CD4-positive, alpha-beta T cell treated with Interleukin-10 for 1 hour (primary cell): ENCODE measurements around the gene ACSF2.

ENCODE experiments used
- DNase-seq: peaks from one replicate; pipeline ENCODE4 v3.0.0-alpha.2; 2020

The ACSF2 gene

DNA sequence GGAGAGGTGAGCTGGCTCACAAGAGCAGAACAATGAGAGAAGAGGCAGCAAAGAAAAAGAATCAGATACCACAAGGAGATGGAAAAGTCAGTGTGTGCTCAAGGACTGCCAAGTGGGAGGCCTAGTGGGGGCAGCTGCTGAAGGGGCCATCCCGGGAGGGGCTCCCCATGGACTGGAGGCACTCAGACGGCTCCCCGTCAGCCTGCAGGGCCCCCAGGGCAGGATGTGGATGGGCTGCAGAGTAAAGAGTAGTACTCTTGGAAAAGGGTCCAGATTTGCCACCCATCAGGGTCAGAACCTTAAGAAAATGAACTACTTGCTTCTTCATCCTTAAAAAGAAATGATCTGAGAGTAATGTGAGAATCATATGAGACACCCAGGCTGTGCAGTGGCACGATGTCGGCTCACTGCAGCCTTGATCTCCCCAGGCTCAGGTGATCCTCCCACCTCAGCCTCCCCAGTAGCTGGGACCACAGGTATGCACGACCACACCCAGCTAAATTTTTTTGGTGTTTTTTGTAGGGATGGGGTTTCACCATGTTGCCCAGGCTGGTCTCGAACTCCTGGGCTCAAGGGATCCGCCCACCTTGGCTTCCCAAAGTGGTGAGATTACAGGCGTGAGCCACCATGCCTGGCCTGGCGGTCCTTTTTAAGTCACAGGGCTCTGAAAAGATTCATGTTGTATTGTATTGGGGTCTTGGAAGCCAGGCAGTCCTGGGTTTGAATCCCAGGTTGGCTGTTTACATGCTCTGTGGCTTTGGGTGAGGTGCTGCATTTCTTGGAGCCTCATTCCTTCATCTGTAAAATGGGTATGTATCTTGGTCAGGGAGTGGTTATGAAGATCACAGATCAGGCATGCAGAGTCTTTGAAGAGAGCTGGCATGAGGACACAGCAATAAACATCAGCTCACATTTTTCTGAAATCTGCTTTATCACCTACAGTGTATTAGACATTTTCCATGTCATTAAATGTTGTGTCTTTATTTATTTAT is 15.1 kb downstream of the ACSF2 start:
- no peak for DNase-seq

DNA sequence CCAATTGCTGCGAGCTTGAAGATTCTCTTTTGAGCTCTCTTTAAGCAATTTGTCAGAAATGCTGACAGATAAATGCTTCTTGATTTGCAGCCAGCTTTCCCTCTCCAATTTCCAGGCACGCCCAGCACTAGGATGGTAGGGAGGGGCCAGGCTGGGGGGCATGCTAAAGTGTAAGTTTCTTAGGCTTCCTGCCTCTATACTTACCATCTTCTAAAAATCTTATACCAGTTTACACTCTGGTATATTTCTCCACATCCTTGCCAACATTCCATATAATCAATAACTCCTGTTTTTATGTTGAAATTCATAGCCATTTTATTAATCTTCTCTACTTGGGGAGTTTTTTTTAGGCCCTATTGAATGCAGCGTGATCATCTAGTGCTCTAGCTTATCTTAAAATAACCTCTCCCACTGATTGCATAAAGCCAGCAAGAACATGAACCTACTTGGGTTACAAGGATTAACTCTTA is 17.5 kb downstream of the ACSF2 start:
- no peak for DNase-seq

DNA sequence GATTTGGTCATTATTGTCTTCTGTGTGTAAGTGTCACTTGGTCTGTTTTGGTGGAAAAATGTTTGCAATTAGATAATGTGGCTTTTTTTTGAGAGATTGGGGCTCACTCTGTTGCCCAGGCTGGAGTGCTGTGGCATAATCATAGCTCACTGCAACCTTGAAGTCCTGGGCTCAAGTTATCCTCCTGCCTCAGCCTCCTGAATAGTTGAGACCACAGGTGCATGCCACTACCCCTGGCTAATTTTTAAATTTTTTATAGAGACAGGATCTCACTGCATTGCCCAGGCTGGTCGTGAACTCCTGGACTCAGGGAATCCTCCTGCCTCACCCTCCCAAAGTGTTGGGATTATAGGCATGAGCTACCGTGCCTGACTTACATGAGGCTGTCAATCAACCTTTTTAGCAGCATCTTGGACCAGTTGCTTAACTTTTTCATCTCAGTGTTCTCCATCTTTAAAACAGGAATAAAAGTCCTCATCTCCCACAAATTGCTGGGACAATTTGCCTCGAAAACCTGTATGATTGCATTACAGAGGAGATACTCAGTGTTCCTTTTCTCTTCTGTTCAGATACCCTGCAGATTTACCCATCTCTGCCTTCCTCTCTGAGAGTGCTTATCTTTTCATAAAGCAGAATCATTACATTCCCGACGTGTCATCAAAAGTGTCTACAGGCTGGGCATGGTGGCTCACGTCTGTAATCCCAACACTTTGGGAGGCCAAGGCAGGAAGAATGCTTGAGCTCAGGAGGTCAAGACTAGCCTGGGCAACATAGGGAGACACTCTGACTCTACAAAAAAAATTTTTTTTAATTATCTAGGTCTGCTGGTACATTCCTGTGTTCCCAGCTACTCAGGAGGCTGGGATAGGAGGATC is 19.1 kb downstream of the ACSF2 start:
- no peak for DNase-seq

DNA sequence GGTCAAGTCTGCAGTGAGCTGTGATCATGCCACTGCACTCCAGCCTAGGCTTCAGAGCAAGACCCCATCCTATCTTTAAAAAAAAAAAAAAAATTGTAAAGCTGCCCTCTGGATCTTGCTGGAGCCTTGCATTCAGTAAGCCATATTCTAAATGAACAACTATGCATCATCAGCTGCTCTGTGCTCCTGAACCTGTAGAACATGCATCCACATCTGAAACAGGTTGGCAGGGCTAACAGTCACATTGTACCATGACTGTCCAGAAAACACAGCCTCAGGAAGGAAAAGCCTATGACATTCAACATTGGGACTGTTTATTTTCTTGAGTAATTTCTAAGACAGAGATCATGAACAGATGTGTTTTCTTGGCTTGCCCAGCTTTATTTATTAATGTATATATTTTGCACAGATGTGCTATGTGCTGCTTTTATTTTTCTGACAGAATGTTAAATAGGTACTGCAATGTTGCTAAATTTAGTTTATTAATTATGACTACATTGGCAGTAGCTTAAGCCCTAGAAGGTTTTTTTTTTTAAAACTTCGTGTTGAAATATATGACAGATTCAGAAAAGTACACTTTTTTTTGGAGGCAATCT is 19.8 kb downstream of the ACSF2 start:
- no peak for DNase-seq

GRCh38 chr17:50447870-50448595 is 22.0 kb downstream of the ACSF2 start:
- no peak for DNase-seq

DNA sequence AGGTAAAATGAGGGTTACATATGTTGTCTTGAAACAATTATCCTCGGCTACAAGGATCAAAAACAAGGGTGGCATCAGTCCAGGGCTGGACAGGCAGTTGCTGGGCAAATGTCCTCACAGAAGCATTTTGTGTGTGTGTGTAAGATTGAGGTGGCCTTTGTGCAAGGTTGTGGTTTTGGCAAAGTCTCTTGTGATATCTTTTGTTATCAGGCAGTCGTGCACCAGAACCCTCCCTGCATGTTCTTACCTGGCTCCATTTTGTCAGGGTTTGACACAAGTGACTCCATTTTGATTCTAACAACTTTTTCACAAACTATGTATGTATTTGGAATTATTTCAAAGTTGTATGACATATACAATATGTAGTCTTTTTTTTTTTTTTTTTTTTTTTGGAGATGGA is 22.6 kb downstream of the ACSF2 start:
- DNase-seq = no peak

DNA sequence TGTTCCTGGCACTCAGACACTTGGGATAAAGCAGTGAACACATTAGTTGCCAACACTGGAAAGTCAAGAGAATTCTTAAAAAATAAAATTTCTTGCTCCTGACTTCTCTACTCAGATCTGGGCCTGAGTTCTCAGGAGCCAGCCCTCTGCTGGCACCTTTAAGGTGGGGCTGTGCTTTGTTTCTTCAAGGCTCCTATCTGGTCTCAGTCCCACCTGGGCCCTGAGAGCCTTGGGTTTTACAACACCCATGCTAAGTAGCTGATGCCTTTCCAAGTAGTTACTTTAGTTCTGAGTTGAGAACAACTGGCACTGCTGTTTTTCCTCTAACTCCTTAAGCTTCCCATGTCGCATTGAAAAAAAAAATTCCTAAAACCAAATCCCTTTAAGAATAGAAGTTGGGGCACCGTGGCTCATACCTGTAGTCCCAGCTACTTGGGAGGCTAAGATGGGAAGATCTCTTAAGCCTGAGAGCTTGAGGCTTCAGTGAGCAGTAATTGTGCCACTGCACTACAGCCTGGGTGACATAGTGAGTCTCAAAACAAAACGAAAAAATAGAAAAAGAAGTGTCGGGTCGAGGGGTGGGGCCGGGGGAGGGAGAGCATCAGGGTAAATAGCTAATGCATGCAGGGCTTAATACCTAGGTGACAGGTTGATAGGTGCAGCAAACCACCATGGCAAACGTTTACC is 26.1 kb downstream of the ACSF2 start:
- DNase-seq = no peak

DNA sequence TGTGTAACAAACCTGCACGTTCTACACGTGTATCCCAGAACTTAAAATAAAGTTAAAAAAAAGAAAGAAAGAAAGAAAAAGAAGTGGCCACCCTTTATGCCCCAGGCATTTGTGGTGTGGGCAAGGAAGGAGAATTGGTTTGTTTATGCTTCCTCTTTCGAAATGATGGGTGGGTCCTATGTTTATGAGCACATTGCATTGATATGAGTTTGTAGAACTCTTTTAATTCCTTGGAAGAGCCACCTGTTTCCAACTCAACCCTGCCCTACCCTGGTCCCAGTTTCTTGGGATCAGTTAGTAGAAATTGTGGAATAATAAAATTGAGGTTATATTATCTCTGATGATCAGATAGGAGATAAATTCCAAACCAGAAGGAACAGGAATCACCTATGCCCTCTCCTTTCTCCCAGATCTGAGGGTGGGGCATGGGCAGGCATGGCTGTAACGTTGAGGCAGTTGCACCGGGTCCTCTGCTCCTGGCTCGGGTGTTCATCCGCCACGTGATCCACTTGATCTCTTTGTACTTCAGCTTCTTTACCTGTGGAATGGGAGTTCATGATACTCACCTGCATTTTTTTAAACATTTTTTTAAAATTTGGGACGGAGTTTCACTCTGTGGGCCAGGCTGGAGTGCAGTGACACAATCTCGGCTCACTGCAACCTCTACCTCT is 26.7 kb downstream of the ACSF2 start:
- no peak for DNase-seq

- no peak for DNase-seq
These were observed 27.9 kb downstream of the ACSF2 start for GRCh38 chr17:50453901-50454300.

DNA sequence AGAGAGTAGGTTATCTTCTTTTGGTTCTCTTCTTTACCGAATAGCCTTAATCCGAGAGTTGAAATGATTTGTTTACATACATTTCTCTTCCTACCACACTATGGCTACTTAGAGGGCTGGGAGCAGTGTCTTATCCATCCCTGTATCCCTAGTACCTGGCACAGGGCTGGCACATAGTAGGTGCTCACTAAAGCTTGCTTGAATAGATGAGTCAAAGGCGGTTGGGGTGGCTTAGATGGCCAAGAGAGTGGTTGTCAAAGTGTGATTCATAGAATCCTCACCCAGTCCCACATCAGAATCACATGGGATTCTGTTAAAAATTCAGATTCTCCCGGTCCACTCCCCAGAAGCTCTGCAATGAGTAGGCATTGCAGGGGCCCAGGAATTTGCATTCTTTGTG is 31.6 kb downstream of the ACSF2 start:
- no peak for DNase-seq

- DNase-seq = no peak
These were observed 32.3 kb downstream of the ACSF2 start for GRCh38 chr17:50458270-50458669.

DNA sequence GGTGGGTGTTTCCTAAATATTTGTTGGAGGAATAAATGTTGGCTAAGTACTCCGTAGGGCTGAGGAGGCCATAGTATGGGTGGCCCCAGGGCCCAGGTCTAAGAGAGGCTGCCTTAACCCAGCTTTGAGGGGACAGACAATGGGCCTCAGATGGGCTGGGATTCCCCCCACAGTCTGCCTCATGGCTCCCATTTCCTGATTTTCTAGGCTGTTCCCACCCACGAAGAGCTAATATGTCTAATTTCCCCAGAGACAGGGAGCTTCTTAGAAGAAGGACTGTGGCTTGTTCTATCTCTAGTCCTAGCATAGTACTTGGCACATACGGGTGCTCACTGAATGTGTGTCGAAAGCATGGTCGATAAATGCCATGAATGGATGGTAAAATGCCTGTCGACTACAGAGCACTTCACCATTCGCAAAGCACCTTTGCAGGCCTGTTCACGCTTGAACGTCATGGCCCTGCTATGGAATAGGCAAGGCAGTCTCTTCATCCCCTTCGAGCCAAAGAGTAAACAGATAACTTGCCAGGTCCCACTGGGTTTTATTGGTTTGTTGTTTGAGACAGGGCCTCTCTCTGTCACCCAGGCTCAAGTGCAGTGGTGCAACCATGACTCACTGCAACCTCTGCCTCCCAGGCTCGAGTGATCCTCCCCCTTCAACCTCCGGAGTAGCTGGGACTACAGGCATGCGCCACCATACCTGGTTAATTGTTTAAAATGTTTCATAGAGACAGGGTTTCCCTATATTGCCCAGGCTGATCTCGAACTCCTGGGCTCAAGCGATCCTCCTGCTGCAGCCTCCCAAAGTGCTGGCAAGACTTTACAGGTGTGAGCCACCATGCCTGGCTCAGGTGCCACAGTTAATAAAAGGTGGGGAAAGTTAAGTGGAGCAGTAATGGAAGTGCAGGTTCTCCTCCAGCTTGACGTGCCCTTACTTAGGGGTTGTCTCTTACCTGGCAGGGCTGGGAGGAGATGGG is 33.0 kb downstream of the ACSF2 start:
- no peak for DNase-seq

- DNase-seq = no peak
These were observed 33.7 kb downstream of the ACSF2 start for GRCh38 chr17:50459756-50460155.

- DNase-seq = no peak
These were observed 35.0 kb downstream of the ACSF2 start for GRCh38 chr17:50460831-50461526.

DNA sequence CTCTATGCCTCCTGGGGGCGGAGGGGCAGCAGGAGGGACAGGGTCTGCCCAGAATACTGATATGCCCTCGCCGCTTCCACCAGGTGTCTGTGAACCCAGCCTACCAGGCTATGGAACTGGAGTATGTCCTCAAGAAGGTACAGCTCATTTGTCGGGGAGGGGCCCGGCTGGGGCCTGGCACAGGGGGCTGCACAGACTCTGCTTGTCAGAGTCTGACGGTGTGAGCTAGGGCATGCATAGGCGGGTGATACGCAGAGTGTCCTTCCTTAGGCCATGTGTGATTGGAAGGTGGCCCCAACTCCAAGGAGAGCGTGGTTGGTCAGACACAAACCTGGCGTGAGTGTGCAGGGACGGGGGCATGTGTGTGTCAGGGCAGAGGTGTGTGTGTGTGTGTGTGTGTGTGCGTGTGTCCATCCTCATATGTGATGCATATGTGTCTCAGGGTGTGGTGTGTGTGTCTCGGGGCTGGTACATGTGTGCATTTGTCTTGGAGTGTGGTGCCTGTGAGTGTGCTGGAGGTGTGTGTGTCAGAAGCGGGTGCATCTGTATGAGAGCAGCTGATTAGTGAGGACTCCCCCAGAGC is 35.6 kb downstream of the ACSF2 start:
- no peak for DNase-seq

- DNase-seq = no peak
These were observed 36.4 kb downstream of the ACSF2 start for GRCh38 chr17:50462446-50462845.

DNA sequence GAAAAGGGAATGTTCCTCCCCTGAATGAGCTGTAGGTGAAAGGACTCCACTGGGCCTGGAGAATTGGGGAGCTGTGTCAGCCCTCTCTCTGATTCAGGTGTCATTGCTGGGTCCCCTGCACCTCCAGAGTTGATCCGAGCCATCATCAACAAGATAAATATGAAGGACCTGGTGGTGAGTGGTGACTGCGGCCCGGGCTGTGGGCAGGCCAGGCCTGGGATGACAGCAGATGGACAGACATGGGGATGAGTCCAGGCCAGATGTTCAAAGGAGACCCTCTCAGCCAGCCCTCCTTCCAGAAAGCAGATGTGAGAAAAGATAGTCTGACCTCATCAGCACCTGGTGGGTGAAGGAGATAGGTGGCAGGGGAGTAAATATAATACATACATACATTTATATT is 38.1 kb downstream of the ACSF2 start:
- DNase-seq = no peak

DNA sequence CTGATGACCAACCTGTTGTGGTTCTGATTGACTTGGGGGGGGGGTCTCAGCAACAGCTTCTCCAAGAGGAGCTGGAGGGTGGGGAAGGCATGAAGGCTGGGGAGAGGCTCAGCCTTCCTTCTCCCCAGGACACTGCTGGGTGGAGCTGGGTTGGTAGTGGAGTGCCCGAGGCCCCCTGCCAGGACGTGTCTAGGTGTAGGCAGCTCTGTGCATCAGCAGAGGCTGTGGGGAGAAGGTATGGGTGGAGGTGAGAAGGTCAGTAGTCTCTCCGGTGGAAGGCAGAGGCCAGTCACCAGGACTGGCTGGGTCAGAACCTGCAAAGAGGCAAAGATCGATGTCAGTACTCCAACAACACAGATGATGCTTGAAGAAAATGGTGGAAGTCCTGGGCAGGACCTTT is 38.7 kb downstream of the ACSF2 start:
- no peak for DNase-seq

GRCh38 chr17:50465171-50465570 is 39.2 kb downstream of the ACSF2 start:
- DNase-seq = no peak
